ENCODE data around the gene SLC25A23. TPM values are rescaled to one million over a fixed set of nuclear protein-coding genes. Genes with fewer than 3 reads are reported as not detected.

The SLC25A23 gene
- total RNA-seq, 1 donor from 2014 or later: 16.0 TPM

- Histone ChIP-seq H3K36me3 (no peaks in the 10 kb centered on the region), H2AFZ (replicated peaks) (no peak overlapping the region), H3K4me3 (no peak overlapping the region), H3K27me3 (peaks cover 7% of the 10 kb centered on the region), H3K9ac (no peak overlapping the region), H3K79me2 (ENCODE audit: low read depth) (no peaks in the 10 kb centered on the region), H3K4me1 (no peaks in the 10 kb centered on the region), H3K27ac (no peak overlapping the region), H3K9me3 (ENCODE audit: low read depth) (no peaks in the 10 kb centered on the region), H3F3A (ENCODE audit: low read depth) (no peaks in the 10 kb centered on the region), H4K20me1 (ENCODE audit: low read depth) (no peaks in the 10 kb centered on the region), H3K4me2 (no peak overlapping the region)
- Mint-ChIP-seq H3K9me3 (peaks cover 12% of the 10 kb centered on the region), H3K36me3 (peaks cover 45% of the 10 kb centered on the region), H3K4me1 (peaks cover 10% of the 10 kb centered on the region), H3K27ac (no peak overlapping the region), H3K4me3 (no peak overlapping the region), H3K27me3 (ENCODE audit: insufficient read depth, low read depth) (peaks cover 3% of the 10 kb centered on the region)
- no peak for DNase-seq (ENCODE audit: low spot score)
- TF ChIP-seq EZH2 (IDR thresholded peaks at IDR 0.05): no peak
- no peak for TF ChIP-seq CTCF (IDR thresholded peaks at IDR 0.05)
- TF ChIP-seq EZH2phosphoT487 (IDR thresholded peaks at IDR 0.05): no peak
Measured at GRCh38 chr19:6453951-6454565, 5.5 kb downstream of the SLC25A23 start.

- no peaks in the 10 kb centered on the region for H3K36me3 ChIP-seq
- H3K4me1 ChIP-seq: no peaks in the 10 kb centered on the region
- H3K27me3 Mint-ChIP-seq (ENCODE audit: insufficient read depth, low read depth): no peaks in the 10 kb centered on the region
- no peaks in the 10 kb centered on the region for H3K9me3 ChIP-seq (ENCODE audit: low read depth)
- H4K20me1 ChIP-seq (ENCODE audit: low read depth): no peaks in the 10 kb centered on the region
- TF ChIP-seq EZH2phosphoT487 (IDR thresholded peaks at IDR 0.05): no peak
- TF ChIP-seq CTCF (IDR thresholded peaks at IDR 0.05): no peak
- no peak for TF ChIP-seq EZH2 (IDR thresholded peaks at IDR 0.05)
- no peak overlapping the region for H3K4me3 Mint-ChIP-seq
- no peaks in the 10 kb centered on the region for H3K27me3 ChIP-seq
- H3K9ac ChIP-seq: no peak overlapping the region
- no peaks in the 10 kb centered on the region for H3K79me2 ChIP-seq (ENCODE audit: low read depth)
- no peak overlapping the region for H3K4me2 ChIP-seq
- H3K36me3 Mint-ChIP-seq: peaks cover 43% of the 10 kb centered on the region
- no peaks in the 10 kb centered on the region for H3K4me1 Mint-ChIP-seq
- no peaks in the 10 kb centered on the region for H3F3A ChIP-seq (ENCODE audit: low read depth)
- H3K9me3 Mint-ChIP-seq: peaks cover 12% of the 10 kb centered on the region
- no peak for DNase-seq (ENCODE audit: low spot score)
- no peak overlapping the region for H3K27ac Mint-ChIP-seq
- no peak overlapping the region for H3K27ac ChIP-seq
- H3K4me3 ChIP-seq: no peak overlapping the region
- no peak overlapping the region for H2AFZ ChIP-seq (replicated peaks)
Measured at GRCh38 chr19:6452899-6453298, 6.7 kb downstream of the SLC25A23 start.

GRCh38 chr19:6452223-6452614 is 7.4 kb downstream of the SLC25A23 start:
- Histone ChIP-seq H3K4me1 (no peaks in the 10 kb centered on the region), H3K4me2 (no peak overlapping the region), H3K9ac (no peak overlapping the region), H3K27ac (no peak overlapping the region), H3K36me3 (no peaks in the 10 kb centered on the region), H3F3A (ENCODE audit: low read depth) (no peaks in the 10 kb centered on the region), H2AFZ (replicated peaks) (no peak overlapping the region), H3K4me3 (no peak overlapping the region), H3K27me3 (no peaks in the 10 kb centered on the region), H4K20me1 (ENCODE audit: low read depth) (no peaks in the 10 kb centered on the region), H3K9me3 (ENCODE audit: low read depth) (no peaks in the 10 kb centered on the region), H3K79me2 (ENCODE audit: low read depth) (no peaks in the 10 kb centered on the region)
- no peaks in the 10 kb centered on the region for H3K27me3 Mint-ChIP-seq (ENCODE audit: insufficient read depth, low read depth)
- no peak overlapping the region for H3K27ac Mint-ChIP-seq
- no peak for TF ChIP-seq EZH2phosphoT487 (IDR thresholded peaks at IDR 0.05)
- TF ChIP-seq EZH2 (IDR thresholded peaks at IDR 0.05): no peak
- no peak for TF ChIP-seq CTCF (IDR thresholded peaks at IDR 0.05)
- DNase-seq (ENCODE audit: low spot score): no peak
- H3K4me3 Mint-ChIP-seq: no peak overlapping the region
- H3K36me3 Mint-ChIP-seq: peaks cover 43% of the 10 kb centered on the region
- peaks cover 12% of the 10 kb centered on the region for H3K9me3 Mint-ChIP-seq
- H3K4me1 Mint-ChIP-seq: no peaks in the 10 kb centered on the region
